Common myeloid progenitor, CD34-positive (primary cell): ENCODE measurements around the gene RUNX2.
A peak's percentile ranks its signal among the peaks of the same experiment; 100 is the strongest.

Source experiments
- CTCF ChIA-PET: fragments of 350-600 bp; sonication (Branson Sonifier 250); formaldehyde crosslinking; loops from one replicate; lab custom pipeline; 2021; ENCODE audit warnings: antibody characterized with exemption; lab: Charles Lee
- POLR2A ChIA-PET: fragments of 350-600 bp; sonication (Branson Sonifier 250); formaldehyde crosslinking; loops from one replicate; lab custom pipeline; 2021; ENCODE audit warnings: antibody characterized with exemption; lab: Charles Lee
- DNase-seq, 3 donors: peaks; one replicate each; pipeline versions ENCODE4 v3.0.0 to v3.0.0-alpha.2; 2013
- H3K27ac ChIP-seq, 2 experiments: 1 replicate in 1 of 2; 2 replicates in 1 of 2; pipeline ENCODE4 v1.7.0; 2013; ENCODE audit warnings: inconsistent platforms in 2 of 2, low read length in 2 of 2, mild to moderate bottlenecking in 2 of 2, low read depth in 1 of 2, moderate library complexity in 1 of 2; ENCODE audit not compliant: severe bottlenecking in 2 of 2, insufficient read depth in 1 of 2, poor library complexity in 1 of 2
- H3K27me3 ChIP-seq, 5 experiments: replicated peaks in 2 of 5; 1 replicate in 3 of 5; 2 replicates in 2 of 5; pipeline versions ENCODE4 v1.6.1 to v1.7.0; 2013; ENCODE audit warnings: low read length in 4 of 5, mild to moderate bottlenecking in 2 of 5, moderate library complexity in 2 of 5, inconsistent platforms in 1 of 5; ENCODE audit not compliant: insufficient read depth in 5 of 5, control insufficient read depth in 4 of 5
- H3K36me3 ChIP-seq, 4 experiments: 1 replicate in 2 of 4; 2 replicates in 2 of 4; pipeline versions ENCODE4 v1.6.1 to v1.7.0; 2013; ENCODE audit warnings: low read length in 3 of 4, control low read depth in 1 of 4, mild to moderate bottlenecking in 1 of 4; ENCODE audit not compliant: control insufficient read depth in 4 of 4, insufficient read depth in 4 of 4
- H3K4me1 ChIP-seq, 4 experiments: 1 replicate in 3 of 4; 2 replicates in 1 of 4; pipeline versions ENCODE4 v1.6.1 to v1.7.1; 2013; ENCODE audit warnings: low read length in 3 of 4, mild to moderate bottlenecking in 3 of 4, control low read depth in 1 of 4, inconsistent platforms in 1 of 4, moderate library complexity in 1 of 4; ENCODE audit not compliant: control insufficient read depth in 4 of 4, insufficient read depth in 4 of 4; ENCODE audit errors: control extremely low read depth in 1 of 4
- H3K4me3 ChIP-seq, 7 experiments: 1 replicate in 4 of 7; 2 replicates in 3 of 7; pipeline versions ENCODE4 v1.5.1 to v1.7.0; 2013; ENCODE audit warnings: mild to moderate bottlenecking in 7 of 7, low read length in 6 of 7, moderate library complexity in 6 of 7, inconsistent platforms in 2 of 7, low read depth in 2 of 7, control low read depth in 1 of 7; ENCODE audit not compliant: insufficient read depth in 4 of 7, control insufficient read depth in 1 of 7; ENCODE audit errors: extremely low read depth in 1 of 7
- H3K9me3 ChIP-seq, 5 experiments: 1 replicate in 4 of 5; 2 replicates in 1 of 5; pipeline versions ENCODE4 v1.6.1 to v1.7.1; 2013; ENCODE audit warnings: low read length in 4 of 5, mild to moderate bottlenecking in 2 of 5, inconsistent platforms in 1 of 5, low read depth in 1 of 5, moderate library complexity in 1 of 5; ENCODE audit not compliant: control insufficient read depth in 4 of 5, insufficient read depth in 2 of 5; ENCODE audit errors: control extremely low read depth in 1 of 5
- WGBS: methylation state at CpG from one replicate; pipeline ENCODE4 v1.1.5; 2013; ENCODE audit not compliant: insufficient coverage; 5-methylcytosine and 5-hydroxymethylcytosine counted together

RUNX2 gene

GRCh38 chr6:45535933-45536332 is 207.8 kb downstream of the RUNX2 start:
- POLR2A ChIA-PET = interaction anchor here (0.6 kb wide), 1 partner anchor 916 kb away, joined by 3 read pairs; no protein-coding TSS in a partner anchor
- DNase-seq = peak in 2 of 3 donors; percentile 36 to 50
- peaks cover 0 to 23% (median 14%) of the 10 kb centered on the region in 4 experiments for H3K36me3 ChIP-seq
- no peaks in the 10 kb centered on the region for H3K27me3 ChIP-seq
- no peak overlapping the region for H3K4me3 ChIP-seq
- H3K27ac ChIP-seq = peak overlapping the region in 1 of 2 experiments; percentile 3
- peaks cover 0 to 13% (median 11%) of the 10 kb centered on the region in 4 experiments for H3K4me1 ChIP-seq
- H3K9me3 ChIP-seq = no peaks in the 10 kb centered on the region
- CTCF ChIA-PET = interaction anchor here (1.8 kb wide), 1 partner anchor 178 kb away, joined by 6 read pairs; no protein-coding TSS in a partner anchor
- 11% methylated on average over 3 of the region's 4 CpGs for WGBS

- 94% methylated on average over 5 of the region's 6 CpGs for WGBS
- Histone ChIP-seq H3K27me3 (no peaks in the 10 kb centered on the region), H3K4me1 (peaks cover 0 to 13% (median 11%) of the 10 kb centered on the region in 4 experiments), H3K4me3 (no peak overlapping the region), H3K27ac (no peak overlapping the region), H3K9me3 (no peaks in the 10 kb centered on the region), H3K36me3 (peaks cover 0 to 30% (median 16%) of the 10 kb centered on the region in 4 experiments)
- ChIA-PET CTCF (interaction anchor here (0.8 kb wide), 1 partner anchor 9 kb away, joined by 6 read pairs; no protein-coding TSS in a partner anchor), POLR2A (no interaction called here)
- DNase-seq = no peak
These were observed 209.4 kb downstream of the RUNX2 start for GRCh38 chr6:45537539-45537938.

- H3K4me1 ChIP-seq = peaks cover 0 to 11% (median 11%) of the 10 kb centered on the region in 4 experiments
- DNase-seq = no peak
- H3K9me3 ChIP-seq = no peaks in the 10 kb centered on the region
- no peak overlapping the region for H3K4me3 ChIP-seq
- H3K36me3 ChIP-seq = peaks cover 0 to 30% (median 18%) of the 10 kb centered on the region in 4 experiments
- ChIA-PET POLR2A (no interaction called here), CTCF (interaction anchor here (1.3 kb wide), 1 partner anchor 41 kb away, joined by 5 read pairs; no protein-coding TSS in a partner anchor)
- WGBS = 92% methylated on average over 4 of the region's 8 CpGs
- H3K27ac ChIP-seq = no peak overlapping the region
- H3K27me3 ChIP-seq = no peaks in the 10 kb centered on the region
These were observed 210.8 kb downstream of the RUNX2 start for GRCh38 chr6:45538641-45539547.

- CTCF ChIA-PET = interaction anchor here (0.8 to 1.3 kb wide), 3 partner anchors 9 to 382 kb away, joined by 3 read pairs; no protein-coding TSS in a partner anchor
- H3K4me1 ChIP-seq = peaks cover 0 to 11% (median 11%) of the 10 kb centered on the region in 4 experiments
- no peak for DNase-seq
- H3K27ac ChIP-seq = no peak overlapping the region
- POLR2A ChIA-PET = no interaction called here
- no peak overlapping the region for H3K4me3 ChIP-seq
- peaks cover 3 to 26% (median 17%) of the 10 kb centered on the region in 4 experiments for H3K36me3 ChIP-seq
- no peaks in the 10 kb centered on the region for H3K27me3 ChIP-seq
- WGBS = 100% methylated on average over 1 of the region's 6 CpGs
- no peaks in the 10 kb centered on the region for H3K9me3 ChIP-seq
These were observed 212.3 kb downstream of the RUNX2 start for GRCh38 chr6:45540375-45540920.

- H3K4me3 ChIP-seq = no peak overlapping the region
- CTCF ChIA-PET = no interaction called here
- POLR2A ChIA-PET = no interaction called here
- 100% methylated on average over 1 of the region's 3 CpGs for WGBS
- peaks cover 3 to 27% (median 21%) of the 10 kb centered on the region in 4 experiments for H3K36me3 ChIP-seq
- peak; percentile 12 to 52 (median 25) for DNase-seq
- no peak overlapping the region for H3K27ac ChIP-seq
- H3K27me3 ChIP-seq = no peaks in the 10 kb centered on the region
- no peaks in the 10 kb centered on the region for H3K4me1 ChIP-seq
- H3K9me3 ChIP-seq = no peaks in the 10 kb centered on the region
These were observed 213.8 kb downstream of the RUNX2 start for GRCh38 chr6:45541934-45542333.

GRCh38 chr6:45543298-45544235 is 215.4 kb downstream of the RUNX2 start:
- Histone ChIP-seq H3K4me3 (no peak overlapping the region), H3K36me3 (peaks cover 3 to 36% (median 25%) of the 10 kb centered on the region in 4 experiments), H3K4me1 (no peaks in the 10 kb centered on the region), H3K27ac (no peak overlapping the region), H3K9me3 (no peaks in the 10 kb centered on the region), H3K27me3 (no peaks in the 10 kb centered on the region)
- no peak for DNase-seq
- ChIA-PET POLR2A (no interaction called here), CTCF (interaction anchor here (0.8 kb wide), 1 partner anchor 176 kb away, joined by 3 read pairs; no protein-coding TSS in a partner anchor)
- no CpG with 5 or more reads among the region's 5 CpGs for WGBS
